Pancreas (tissue), 10 donors: ENCODE results near the gene PNMT. TPM values are rescaled to one million over a fixed set of nuclear protein-coding genes. Genes with fewer than 3 reads are reported as not detected.
A peak's percentile ranks its signal among the peaks of the same experiment; 100 is the strongest.

Experiments
- ATAC-seq, 4 donors: fragments of 200-7000 bp; cut with Tn5 transposase; one replicate each; pipeline versions ENCODE4 v1.8.0 to v1.9.1; 2020; ENCODE audit warnings: mild to moderate bottlenecking in 4 of 4, moderate library complexity in 4 of 4
- DNase-seq, 6 donors: peaks; one replicate each; pipeline ENCODE4 v3.0.0-alpha.2; 2020
- FAIRE-seq: peaks from 2 replicates; lab custom pipeline; 2012; peaks lifted over from hg19 to GRCh38; lab: Jason Lieb, UNC
- H3K27ac ChIP-seq, 4 donors: fragments of 200-600 bp; sonication (generic); 1 replicate in 3 of 4; 2 replicates in 1 of 4; pipeline versions ENCODE4 v1.5.0 to v1.8.0; 2020
- H3K27me3 ChIP-seq, 4 donors: fragments of 200-600 bp; one replicate each; pipeline ENCODE4 v1.8.0; 2021
- H3K36me3 ChIP-seq, 3 donors: fragments of 200-600 bp; sonication (generic) in 1 of 3; one replicate each; pipeline versions ENCODE4 v1.5.0 to v1.8.0; 2020 to 2021
- H3K4me1 ChIP-seq, 3 donors: fragments of 200-600 bp; one replicate each; pipeline ENCODE4 v1.8.0; 2021
- H3K4me3 ChIP-seq, 4 donors: fragments of 200-600 bp; sonication (generic) in 2 of 4; one replicate each; pipeline versions ENCODE4 v1.5.0 to v1.8.0; 2020 to 2021
- H3K9me3 ChIP-seq, 4 donors: fragments of 200-600 bp; one replicate each; pipeline ENCODE4 v1.8.0; 2021
- CTCF ChIP-seq, 4 donors: fragments of 200-600 bp; sonication (generic) in 3 of 4; IDR thresholded peaks; one replicate each; pipeline versions ENCODE4 v1.5.0 to v1.8.0; 2021; ENCODE audit warnings: antibody characterized with exemption in 4 of 4
- WGBS, 2 donors: extraction: QIAGEN DNeasy Blood & Tissue Kit; methylation state at CpG; one replicate each; pipeline ENCODE4 v1.1.7; 2013; 5-methylcytosine and 5-hydroxymethylcytosine counted together
- intact Hi-C, 3 donors: fragments of 100-400 bp; cut with DNase I; formaldehyde crosslinking; loops; one replicate each; pipeline versions ENCODE4 v1.11.1 to v1.14.2; 2022
- polyA plus RNA-seq, 2 donors: library from polyadenylated mRNA; stranded (reverse); fragments of 200-250 nt; gene quantifications; one replicate each; pipeline ENCODE4 v1.2.3, GENCODE V29; 2013
- total RNA-seq, 6 donors: library from RNA; stranded (reverse); fragmentation: NEBNext Ultra II Directional in 4 of 6; extraction: Animal tissue kit (Norgen Biotek cat#: 25700) in 4 of 6; gene quantifications; one replicate each; pipeline versions ENCODE4 v1.2.1 to v1.2.4, GENCODE V29; 2021 to 2023
- donor health status: healthy with polysubstance abuse.
- donor health status: DM: no; HTN: no; CAD: no; lungs with moderate emphysema.
- donor health status: DM: no; HTN: no; CAD: no.
- donor health status: control.
- donor health status: control.
- donor health status: Bipolar disorder and iron deficiency.
- donor health status: DM: yes; HTN: yes; CAD: no.
- donor health status: DM: no; HTN: no; CAD: no.
- donor health status: DM: no; HTN: no; CAD: no.
- donor health status: DM: yes; HTN: yes; CAD: no.

Gene PNMT
- total and polyA plus RNA-seq, 8 donors: 0.16 to 11.7 (median 0.64) TPM; not detected in 3

- Histone ChIP-seq H3K36me3 (peaks cover 0 to 59% (median 12%) of the 10 kb centered on the region in 3 donors), H3K27ac (no peak overlapping the region), H3K4me1 (no peaks in the 10 kb centered on the region), H3K27me3 (no peaks in the 10 kb centered on the region), H3K4me3 (no peak overlapping the region), H3K9me3 (no peaks in the 10 kb centered on the region)
- peak in 1 of 6 donors; percentile 3 for DNase-seq
- ATAC-seq: no peak
- no peak for FAIRE-seq
- 93 to 94% methylated on average over 4 of the region's 4 CpGs for WGBS, 2 donors
- no peak for TF ChIP-seq CTCF (IDR thresholded peaks at IDR 0.05)
- intact Hi-C loops: no loop called here
Observed at GRCh38 chr17:39714234-39714633, 46.0 kb downstream of the PNMT start.

DNA sequence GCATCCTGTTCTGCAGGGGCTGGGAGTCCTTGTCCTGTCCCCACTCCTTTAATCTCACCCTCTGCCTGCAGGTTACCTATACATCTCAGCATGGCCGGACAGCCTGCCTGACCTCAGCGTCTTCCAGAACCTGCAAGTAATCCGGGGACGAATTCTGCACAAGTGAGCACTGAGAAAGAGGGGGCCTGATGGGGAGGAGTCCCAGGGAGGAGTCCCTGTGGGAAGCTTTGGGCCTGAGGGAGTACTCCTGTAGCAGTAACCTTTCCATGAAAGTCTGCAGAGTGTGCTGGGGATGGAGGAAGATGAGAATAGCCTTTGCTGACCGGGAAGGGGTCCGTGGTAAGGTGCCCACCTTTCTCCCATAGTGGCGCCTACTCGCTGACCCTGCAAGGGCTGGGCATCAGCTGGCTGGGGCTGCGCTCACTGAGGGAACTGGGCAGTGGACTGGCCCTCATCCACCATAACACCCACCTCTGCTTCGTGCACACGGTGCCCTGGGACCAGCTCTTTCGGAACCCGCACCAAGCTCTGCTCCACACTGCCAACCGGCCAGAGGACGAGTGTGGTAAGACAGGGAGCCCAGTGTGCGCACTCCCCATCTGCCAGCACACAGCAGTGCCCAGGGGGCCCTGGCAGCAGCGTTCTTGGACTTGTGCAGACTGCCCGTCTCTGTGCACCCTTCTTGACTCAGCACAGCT lies 47.3 kb downstream of the PNMT start:
- Histone ChIP-seq H3K36me3 (peaks cover 0 to 49% (median 12%) of the 10 kb centered on the region in 3 donors), H3K9me3 (no peaks in the 10 kb centered on the region), H3K4me3 (no peak overlapping the region), H3K4me1 (no peaks in the 10 kb centered on the region), H3K27ac (no peak overlapping the region), H3K27me3 (no peaks in the 10 kb centered on the region)
- intact Hi-C loops: no loop called here
- ATAC-seq: peak in 1 of 4 donors; percentile 16
- WGBS, 2 donors: 93 to 94% methylated on average over 17 to 18 of the region's 18 CpGs
- TF ChIP-seq CTCF (IDR thresholded peaks at IDR 0.05): no peak
- FAIRE-seq: no peak
- DNase-seq: peak in 2 of 6 donors; percentile 22 to 61

DNA sequence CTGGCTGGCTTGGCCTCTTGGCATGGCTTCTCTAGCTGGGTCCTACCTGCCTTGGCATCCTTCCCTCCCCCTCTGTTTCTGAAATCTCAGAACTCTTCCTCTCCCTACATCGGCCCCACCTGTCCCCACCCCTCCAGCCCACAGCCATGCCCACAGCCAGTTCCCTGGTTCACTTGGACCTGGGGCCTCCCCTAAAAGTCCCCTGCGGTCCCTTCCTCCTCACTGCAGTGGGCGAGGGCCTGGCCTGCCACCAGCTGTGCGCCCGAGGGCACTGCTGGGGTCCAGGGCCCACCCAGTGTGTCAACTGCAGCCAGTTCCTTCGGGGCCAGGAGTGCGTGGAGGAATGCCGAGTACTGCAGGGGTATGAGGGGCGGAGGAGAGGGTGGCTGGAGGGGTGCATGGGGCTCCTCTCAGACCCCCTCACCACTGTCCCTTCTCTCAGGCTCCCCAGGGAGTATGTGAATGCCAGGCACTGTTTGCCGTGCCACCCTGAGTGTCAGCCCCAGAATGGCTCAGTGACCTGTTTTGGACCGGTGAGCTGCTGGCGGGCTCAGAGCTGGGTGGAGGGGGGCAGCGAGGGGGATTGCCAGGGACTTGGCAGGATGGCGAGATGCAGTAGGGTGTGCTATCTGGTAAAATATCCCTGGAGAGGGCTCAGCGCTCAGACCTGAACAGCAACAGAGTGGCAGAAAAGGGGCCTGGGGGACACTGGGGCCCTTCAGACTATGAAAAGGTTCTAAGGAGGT lies 48.0 kb downstream of the PNMT start:
- WGBS, 2 donors: 80 to 83% methylated on average over 15 of the region's 15 CpGs
- FAIRE-seq (no peak), DNase-seq (peak in 2 of 6 donors; percentile 20 to 52), ATAC-seq (peak; percentile 16 to 37 (median 26))
- no peaks in the 10 kb centered on the region for H3K27me3 ChIP-seq
- peaks cover 0 to 41% (median 12%) of the 10 kb centered on the region in 3 donors for H3K36me3 ChIP-seq
- intact Hi-C loops: no loop called here
- no peaks in the 10 kb centered on the region for H3K4me1 ChIP-seq
- TF ChIP-seq CTCF (IDR thresholded peaks at IDR 0.05): no peak
- no peaks in the 10 kb centered on the region for H3K9me3 ChIP-seq
- no peak overlapping the region for H3K4me3 ChIP-seq
- H3K27ac ChIP-seq: peak overlapping the region in 3 of 4 donors; percentile 12 to 30 (median 24)

DNA sequence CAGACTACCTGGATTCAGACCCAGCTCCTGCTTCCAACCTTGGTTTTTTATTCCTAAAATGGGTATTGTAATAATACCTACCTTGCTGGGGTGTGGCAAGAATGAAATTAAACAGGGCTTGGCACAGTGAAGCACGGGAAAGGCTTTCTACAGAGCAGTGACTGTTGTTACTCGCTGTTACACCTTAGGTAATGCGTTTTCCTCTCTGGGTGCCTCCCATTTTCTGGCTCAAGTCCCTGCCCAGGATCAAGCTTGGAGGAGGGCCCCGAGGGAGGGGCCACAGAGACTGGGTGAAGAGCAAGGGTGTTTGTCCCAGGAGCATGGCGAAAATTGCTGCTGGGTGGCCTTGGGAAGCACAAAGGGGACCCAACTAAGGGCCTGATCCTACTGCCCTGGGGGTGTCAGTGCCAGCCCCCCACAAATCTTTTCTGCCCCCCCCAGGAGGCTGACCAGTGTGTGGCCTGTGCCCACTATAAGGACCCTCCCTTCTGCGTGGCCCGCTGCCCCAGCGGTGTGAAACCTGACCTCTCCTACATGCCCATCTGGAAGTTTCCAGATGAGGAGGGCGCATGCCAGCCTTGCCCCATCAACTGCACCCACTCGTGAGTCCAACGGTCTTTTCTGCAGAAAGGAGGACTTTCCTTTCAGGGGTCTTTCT lies 48.8 kb downstream of the PNMT start:
- DNase-seq: peak in 2 of 6 donors; percentile 0 to 27
- no peak for TF ChIP-seq CTCF (IDR thresholded peaks at IDR 0.05)
- intact Hi-C loops: no loop called here
- peaks cover 0 to 34% (median 12%) of the 10 kb centered on the region in 3 donors for H3K36me3 ChIP-seq
- H3K9me3 ChIP-seq: no peaks in the 10 kb centered on the region
- 76 to 77% methylated on average over 11 of the region's 11 CpGs for WGBS, 2 donors
- no peaks in the 10 kb centered on the region for H3K4me1 ChIP-seq
- no peak overlapping the region for H3K4me3 ChIP-seq
- ATAC-seq: peak; percentile 47 to 76 (median 58)
- H3K27ac ChIP-seq: peak overlapping the region in 2 of 4 donors; percentile 12 to 30
- no peaks in the 10 kb centered on the region for H3K27me3 ChIP-seq
- FAIRE-seq: no peak
